Measurements from ENCODE around the gene C9orf85.
A peak's percentile ranks its signal among the peaks of the same experiment; 100 is the strongest.
"Not testable (repeated sequence)": the region's sequence is repeated elsewhere in the genome, so short reads cannot be mapped to it uniquely, and the experiment has no call there.

The C9orf85 gene, protein sequence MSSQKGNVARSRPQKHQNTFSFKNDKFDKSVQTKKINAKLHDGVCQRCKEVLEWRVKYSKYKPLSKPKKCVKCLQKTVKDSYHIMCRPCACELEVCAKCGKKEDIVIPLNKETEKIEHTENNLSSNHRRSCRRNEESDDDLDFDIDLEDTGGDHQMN

DNA sequence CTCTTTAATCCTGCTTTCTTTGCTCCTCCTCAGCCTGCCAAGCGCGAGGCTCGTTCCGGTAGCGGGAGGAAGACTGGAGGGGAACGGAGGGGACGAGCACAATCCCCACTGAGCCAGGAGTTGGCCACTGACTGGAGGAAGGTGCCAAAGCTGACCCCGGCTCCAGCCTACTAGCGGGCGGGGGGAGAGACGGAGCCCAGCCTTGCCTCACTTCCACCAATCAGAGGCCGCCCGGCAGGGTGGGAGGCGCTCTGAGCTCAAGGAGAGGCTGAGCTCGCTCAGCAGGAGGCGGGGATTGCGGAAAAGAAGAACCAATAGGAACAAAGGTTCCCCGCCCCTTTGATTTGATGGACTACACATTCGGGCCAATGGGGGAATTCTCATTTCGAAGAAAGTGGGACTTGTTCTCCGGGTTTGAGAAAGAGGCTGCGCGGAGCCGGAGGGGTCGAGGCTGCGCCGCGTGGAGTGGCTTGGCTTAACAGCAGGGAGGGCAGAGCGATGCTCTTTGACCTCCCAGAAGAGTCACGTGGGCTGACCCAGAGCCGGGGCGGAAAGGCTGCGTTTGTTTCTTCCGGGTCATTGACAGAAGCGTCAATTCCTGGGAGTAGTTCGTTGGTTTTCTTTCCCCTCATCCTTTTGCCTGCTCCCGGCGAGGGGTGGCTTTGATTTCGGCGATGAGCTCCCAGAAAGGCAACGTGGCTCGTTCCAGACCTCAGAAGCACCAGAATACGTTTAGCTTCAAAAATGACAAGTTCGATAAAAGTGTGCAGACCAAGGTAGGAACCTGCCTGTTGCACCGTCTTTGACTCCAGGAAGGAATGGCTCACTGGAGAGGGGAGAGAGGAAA lies at the start of gene C9orf85, which contains the start of gene ABHD17B:
C9orf85 (plus strand) TSS at position 579 of the 847 bp plus-strand sequence; CDS start at position 675, 96 bp downstream.
ABHD17B (minus strand) TSS at position 133 of the 847 bp plus-strand sequence. CDS start 36,113 bp downstream, outside the sequence.
- DNase-seq (ENCODE audit: low spot score): peak; percentile 97

DNA sequence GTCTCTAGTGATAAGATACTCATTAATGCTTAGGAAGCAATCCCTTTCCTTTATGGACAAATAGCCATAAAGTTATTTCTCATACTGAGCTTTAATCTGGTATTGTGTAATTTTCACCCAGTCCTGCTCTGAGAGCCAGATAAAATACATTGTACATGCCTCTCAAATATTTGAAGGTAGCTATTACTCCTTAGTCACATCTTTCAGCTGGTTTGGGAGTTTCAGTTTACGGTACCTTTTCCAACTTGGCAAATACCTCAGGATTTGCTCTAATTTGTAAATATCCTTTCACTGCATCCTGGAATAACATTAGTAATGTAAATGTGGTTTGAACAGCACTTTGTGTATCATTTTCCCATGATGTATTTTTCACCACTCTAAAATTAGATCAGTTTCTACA lies 47.8 kb upstream of the C9orf85 start:
- no peak for DNase-seq (ENCODE audit: low spot score)

DNA sequence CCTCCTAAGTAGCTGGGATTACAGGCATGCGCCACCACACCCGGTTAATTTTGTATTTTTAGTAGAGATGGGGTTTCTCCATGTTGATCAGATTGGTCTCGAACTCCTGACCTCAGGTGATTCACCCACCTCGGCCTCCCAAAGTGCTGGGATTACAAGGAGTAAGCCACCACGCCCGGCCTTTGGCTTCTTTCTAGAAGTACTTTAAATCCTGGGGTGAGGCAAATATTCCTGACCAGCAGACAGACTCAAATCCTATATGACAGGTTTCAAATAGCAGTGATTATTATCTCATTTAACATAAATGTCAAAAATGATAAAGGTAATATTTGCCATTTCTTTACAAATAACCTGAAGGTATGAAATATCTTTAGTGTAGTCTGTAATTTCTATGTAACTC lies 36.1 kb upstream of the C9orf85 start:
- no peak for DNase-seq (ENCODE audit: low spot score)

DNA sequence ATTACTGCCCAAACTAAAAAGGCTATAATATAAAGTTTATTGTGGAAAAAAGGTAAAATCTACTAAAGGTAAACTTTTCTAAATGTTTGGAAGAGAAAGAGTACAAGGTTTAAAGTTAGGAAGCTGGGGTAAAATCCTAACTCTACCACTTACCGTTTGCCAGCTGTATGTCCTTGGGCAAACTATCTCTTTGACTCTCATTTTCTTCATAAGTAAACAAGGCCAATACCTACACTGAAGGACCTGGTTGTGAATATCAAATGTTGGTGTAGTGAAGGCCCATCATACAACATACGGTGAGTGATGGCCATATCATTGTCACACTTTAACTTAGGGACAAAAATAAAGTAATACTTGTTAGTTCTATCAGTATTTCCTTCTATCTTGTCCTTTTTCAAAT lies 35.3 kb upstream of the C9orf85 start:
- DNase-seq (ENCODE audit: low spot score): no peak

DNA sequence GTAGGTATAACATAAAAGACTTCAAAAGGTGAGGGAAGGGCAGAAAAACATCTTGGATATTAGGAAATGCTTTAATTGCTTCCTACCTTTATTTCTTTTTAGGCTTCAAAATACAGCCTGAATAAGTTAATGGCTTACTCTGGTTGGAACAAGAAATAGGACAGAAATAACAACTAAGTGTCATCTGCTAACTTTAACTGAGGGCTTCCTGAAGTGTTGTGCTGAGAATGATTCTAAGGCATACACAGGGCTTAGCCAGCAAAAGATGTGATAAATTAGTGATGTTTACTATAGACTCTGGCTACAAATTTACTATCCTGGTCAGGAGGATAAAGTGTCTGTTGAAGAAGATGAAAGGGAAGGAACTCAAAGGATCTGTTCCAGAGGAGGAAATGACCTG lies 34.6 kb upstream of the C9orf85 start:
- DNase-seq (ENCODE audit: low spot score): no peak

DNA sequence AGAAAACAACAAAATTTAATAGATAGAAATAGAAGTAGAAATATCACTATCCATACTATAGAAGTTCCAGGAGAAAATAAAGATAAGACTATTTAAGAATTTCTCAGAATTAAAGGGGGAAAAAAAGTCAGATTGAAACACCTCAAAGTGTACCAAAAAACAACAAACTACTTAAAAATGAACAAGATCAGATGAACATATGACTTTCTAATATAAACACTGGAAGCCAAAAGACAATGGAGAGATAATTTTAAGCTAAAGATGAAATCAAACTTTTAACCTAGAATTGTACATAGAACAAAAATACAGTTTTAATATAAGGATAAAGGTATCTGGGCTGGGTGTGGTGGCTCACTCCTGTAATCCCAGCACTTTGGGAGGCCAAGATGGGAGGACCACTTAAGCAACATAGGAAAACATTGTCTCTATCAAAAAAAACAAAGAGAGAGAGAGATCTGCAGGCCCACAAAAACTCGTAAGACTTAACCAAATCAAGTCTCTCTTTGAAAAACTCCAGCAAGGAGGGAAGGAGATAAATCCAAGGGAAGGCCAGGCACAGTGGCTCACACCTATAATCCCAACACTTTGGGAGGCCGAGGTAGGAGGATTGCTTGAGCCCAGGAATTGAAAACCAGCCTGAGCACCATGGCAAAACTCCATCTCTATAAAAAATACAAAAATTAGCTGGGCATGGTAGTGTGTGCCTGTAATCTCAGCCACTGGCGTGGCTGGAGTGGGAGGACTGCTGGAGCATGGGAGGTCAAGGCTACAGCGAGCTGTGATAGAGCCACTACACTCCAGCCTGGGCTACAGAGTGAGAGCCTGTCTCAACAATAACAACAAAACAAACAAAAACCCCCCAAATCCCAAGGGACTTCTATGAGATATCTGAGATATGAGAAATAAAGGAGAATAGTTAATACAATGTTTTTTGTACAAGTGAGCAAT lies 32.8 kb upstream of the C9orf85 start:
- DNase-seq (ENCODE audit: low spot score): no peak

DNA sequence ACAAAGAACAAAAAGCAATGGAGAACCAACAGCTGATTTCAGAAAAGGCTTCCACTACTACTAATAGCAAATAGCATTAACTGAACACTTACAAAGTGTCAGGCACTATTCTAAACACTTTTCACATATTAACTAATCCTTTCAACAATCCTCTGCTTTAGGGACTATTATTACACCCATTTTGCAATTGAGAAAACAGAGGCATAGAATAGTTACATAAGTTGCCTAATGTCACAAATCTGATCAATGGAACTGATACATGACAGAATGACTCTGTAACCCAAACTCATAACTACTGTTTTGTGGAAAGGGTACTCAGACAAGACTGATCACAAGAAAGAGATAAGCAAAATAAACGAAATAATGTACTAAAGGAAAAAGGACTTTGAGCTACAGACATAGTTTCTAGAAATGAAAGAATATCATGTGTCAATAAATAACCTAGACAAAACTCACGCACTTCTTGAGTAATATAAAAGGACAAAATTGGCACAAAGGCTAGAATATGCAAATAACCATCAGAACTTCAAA lies 31.7 kb upstream of the C9orf85 start:
- DNase-seq (ENCODE audit: low spot score): no peak

DNA sequence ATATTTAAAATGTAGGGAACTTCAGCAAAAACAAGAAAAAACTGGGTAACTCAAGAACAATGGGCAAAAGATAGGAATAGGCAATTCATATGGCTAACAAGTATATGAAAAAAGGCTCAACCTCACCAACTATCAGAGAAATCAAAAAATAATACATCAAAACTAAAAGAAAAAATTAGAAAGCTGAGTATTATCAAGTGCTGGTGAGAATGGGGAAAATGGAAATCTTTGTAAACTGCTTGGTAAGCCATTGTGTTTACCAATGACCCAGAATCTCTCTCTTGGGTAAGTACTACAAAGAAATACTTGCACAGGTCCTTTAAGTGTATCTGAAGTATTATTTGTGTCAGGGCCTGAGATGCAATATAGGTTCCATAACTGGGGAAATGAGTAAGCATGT lies 27.4 kb upstream of the C9orf85 start:
- DNase-seq (ENCODE audit: low spot score): no peak

DNA sequence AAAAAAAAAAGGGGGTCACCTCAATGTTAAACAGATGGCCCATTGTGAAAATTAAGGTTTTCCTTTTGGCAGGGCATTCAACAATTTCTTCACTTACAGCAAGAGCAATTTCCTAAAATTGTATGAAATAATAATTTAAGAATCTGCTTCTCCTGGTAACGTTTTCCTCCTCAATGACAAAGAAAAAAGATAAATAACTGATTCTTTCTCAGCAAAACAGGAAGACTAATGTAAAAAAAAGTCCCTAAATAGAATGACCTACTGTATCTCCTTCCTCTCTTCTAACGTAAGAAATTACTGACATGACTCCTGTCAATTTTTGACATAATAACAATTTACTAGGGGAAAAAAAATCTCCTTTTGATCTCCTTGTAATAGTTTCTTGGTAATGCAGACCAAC lies 26.0 kb upstream of the C9orf85 start:
- DNase-seq (ENCODE audit: low spot score): no peak

DNA sequence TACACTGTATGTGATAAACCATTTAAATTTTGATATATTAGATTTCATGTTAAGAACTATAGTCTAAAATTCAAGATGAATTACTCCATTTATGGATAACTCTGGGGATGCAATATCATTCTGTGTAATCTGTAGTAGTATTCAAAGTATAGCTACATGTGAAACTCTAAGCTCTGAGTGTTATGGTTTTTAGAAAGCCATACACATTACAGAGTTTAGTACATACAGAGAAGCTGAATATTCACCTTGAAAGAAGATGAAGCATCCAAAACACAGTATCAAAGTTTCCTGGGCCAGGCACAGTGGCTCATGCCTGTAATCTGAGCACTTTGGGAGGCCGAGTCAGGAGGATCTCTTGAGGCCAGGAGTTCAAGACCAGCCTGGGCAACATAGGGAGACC lies 25.4 kb upstream of the C9orf85 start:
- DNase-seq (ENCODE audit: low spot score): no peak

DNA sequence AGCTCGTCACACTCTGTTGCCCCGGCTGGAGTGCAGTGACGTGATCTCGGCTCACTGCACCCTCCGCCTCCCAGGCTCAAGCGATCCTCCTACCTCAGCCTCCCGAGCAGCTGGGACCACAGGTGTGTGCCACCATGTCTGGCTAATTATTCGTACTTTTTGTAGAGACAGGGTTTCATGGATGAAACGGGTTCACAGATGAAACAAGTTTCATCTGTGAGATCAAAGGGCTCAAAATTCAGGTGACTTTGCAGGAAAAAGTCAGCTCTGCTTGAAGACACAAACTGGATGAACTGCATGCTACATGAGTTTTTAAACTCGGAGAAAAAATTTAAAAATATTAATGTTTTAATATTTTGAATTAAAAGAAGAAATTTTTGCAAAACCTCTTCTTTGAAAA lies 24.9 kb upstream of the C9orf85 start:
- no peak for DNase-seq (ENCODE audit: low spot score)

DNA sequence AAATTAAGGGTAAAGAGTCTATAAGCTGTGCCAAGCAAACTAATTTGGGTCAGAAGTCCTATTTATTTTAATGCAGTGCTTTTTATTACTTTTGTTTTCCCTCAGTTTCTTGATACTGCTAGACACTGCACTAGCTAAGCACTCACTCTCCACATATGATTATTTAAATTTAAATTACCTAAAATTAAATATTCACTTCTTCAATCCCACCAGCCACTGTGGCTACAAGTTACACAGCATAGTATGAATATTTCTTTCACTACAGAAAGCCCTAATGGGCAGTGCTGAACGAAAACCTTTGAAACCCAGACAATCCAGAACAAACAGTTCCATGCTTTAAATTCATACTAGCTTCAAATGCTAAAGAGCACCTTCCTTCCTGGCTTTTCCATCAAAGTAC lies 24.1 kb upstream of the C9orf85 start:
- DNase-seq (ENCODE audit: low spot score): no peak

DNA sequence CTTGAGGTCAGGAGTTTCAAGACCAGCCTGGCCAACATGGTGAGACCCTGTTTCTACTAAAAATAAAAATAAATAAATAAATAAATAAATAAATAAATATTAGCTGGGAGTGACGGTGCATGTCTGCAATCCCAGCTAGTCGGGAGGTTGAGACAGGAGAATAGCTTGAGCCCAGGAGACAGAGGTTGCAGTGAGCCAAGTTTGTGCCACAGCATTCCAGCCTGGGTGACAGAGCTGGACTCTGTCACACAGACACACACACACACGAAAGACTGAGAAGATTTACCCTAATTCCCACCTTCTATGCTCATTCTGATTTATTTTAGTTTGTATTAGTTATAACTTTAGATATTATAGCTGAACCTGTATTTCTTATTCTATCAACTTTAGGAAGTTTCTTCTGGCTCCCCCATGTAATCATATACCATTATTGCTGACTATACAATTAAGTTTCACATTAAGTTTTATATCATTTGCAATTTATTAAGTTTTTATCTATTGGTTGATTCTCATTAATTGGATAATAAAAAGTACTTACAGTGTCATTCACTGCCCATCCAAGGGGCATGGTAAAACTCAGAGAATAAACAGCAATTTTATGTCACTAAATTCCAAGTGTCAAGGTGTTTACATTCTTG lies 21.3 kb upstream of the C9orf85 start:
- no peak for DNase-seq (ENCODE audit: low spot score)

DNA sequence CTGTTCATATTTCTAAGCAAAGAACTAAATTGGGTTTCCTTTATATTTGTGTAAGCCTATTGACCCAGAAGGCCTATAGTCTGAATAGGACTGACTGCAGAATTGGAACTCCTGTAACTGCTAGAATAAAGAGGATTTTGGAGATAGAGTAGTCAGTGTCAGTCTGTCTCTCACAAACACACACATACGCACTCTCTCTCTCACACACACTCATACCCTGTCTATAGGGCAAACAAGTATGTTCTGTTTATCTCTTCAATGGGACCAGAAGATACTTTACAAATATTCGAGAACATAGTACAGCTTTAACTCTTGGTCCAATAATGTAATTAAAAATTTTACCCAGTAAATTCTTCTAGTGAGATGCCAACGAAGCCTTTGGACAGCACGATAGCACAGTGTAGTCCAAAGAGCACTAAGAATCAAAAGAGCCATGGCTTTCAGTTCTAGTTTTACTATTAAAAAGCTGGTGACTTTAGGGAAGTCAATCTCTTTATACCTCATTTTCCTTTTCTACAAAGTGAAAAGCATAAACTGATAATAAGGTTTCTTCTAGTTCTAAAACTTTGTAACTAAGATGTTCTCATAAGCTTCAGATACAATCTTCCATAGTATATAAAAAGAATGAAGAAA lies 19.8 kb upstream of the C9orf85 start:
- no peak for DNase-seq (ENCODE audit: low spot score)

DNA sequence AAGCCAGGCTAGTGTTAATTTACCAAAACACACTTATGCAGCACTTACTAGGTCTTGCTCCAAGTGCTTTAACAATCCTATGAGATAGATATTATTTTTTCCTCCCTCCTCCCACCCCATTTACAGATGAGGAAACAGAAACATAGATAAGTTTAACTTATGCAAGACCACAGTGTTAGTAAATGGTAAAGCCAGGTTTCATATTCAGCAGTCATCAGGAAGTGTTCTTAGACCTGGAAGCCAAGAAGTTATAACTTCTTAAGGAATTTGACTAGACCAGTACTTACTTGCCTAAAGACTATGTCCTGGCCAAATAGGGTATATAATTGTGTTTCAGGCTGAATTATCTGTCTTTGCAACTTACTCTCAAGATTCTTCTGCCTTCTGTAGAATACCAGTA lies 16.3 kb upstream of the C9orf85 start:
- no peak for DNase-seq (ENCODE audit: low spot score)

DNA sequence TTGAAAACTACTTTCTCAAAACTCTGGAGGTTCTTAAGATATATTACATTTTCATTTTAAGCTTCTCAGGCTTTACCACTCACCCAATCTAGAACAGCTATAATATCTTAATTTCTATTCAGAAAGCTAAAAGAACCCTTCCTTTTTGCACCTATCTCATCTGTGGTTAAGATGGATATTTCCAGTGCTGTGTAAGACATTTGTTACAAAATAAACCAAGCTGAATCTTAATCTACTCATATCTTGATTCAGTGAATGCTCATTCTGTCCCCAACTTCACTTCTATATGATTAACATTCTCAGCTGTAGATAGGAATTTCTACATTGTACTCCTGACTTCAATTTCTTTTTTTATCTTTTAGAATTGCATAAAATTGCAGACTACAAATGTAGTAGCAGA lies 15.5 kb upstream of the C9orf85 start:
- no peak for DNase-seq (ENCODE audit: low spot score)

DNA sequence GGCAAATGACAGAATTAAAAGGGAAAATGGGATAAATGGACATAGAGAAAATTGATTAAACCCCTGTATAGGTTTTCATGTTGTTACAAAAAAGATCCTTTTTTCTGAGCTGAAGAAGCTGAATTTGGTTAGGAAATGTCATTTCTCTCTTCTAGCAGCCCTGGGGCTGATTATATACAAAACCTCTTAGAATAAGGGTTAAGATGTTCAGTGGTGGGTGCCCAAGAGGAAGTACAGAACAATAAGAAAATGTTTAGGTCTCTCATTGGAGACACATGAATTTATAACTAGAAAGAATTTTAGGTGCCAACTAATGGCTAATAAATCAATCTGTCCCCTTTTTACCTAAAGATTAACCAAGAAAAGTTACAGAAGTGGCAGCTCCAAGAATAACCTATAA lies 14.7 kb upstream of the C9orf85 start:
- DNase-seq (ENCODE audit: low spot score): no peak

DNA sequence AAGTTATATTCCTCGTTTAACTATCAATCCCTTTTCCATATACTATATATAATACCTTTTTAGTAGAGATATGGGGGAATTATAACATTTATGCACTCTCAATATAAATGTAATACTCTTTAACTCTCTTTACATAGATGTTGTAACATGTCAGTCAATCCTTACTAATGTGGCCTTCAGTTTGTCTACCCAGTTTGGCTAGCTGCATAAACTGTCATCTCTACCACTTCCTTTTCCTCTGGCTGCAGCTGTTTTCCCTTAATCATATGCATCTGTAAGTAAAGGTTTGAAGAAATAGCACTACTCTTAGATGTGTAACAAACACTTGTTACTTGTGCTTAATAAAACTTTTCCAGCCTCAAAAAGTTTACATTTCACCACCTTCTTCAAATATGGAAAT lies 13.9 kb upstream of the C9orf85 start:
- peak; percentile 46 for DNase-seq (ENCODE audit: low spot score)

DNA sequence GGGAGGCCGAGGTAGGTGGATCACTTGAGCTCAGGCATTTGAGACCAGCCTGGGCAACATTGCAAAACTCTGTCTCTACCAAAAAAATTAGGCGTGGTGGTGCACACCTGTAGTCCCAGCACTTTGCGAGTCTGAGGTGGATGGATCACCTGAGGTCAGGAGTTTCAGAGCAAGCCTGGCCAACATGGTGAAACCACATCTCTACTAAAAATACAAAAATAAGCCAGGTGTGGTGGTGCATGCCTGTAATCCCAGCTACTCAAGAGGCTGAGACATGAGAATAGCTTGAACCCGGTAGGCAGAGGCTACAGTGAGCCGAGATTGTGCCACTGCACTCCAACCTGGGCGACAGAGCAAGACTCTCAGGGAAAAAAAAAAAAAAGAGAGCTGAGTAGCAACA lies 12.7 kb upstream of the C9orf85 start:
- DNase-seq (ENCODE audit: low spot score): not testable (repeated sequence)

DNA sequence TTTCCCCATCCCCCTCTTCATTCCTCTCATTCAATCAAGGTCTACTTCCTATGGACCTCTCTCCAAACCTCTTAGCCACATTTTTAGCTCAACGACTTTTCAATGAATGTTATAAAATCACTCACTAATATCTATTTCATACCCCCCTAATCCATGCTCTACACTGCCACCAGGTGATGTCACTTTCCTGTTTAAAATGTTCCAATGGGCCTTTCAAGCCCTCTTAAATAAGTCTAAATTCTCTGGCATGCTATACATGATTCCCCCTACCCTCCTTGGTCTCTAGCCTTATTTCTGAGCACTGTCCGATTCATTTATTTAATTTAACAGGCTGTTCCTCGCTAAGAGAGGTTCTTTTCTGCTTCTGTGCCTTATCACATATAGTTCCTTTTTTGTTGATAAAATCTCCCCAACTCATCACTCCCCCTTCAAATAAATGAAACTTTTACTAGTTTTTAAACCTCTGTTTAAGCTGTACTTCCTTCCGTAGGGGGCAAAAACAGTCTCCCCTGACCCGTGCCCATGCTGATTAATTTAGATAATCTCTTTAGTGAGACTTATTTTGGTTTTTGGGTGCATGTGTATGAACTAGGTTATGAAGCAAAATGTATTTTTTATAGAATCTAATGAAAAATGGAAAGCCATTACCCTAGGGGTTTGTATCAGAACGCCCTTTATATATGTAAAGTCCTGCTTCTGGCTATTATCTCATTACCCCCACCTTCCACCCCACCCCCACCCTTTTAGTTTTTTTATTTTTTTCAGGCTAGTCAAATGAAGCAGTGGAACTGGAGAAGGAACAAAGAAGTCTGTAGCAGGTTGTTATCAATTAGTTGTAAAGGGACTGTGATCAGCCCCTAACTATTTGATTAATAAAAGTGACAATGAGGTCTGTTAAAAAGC lies 9.5 kb upstream of the C9orf85 start:
- DNase-seq (ENCODE audit: low spot score): no peak
